ENCODE results near the gene METTL15.

- TF ChIP-seq CTCF (IDR thresholded peaks at IDR 0.05; ENCODE audit: low read length) (no peak), EZH2phosphoT487 (IDR thresholded peaks at IDR 0.05; ENCODE audit: low read length) (no peak)
These were observed 770 bp downstream of the METTL15 start for GRCh38 chr11:28108958-28109357.

Measured in MM.1S (cell line).